Transverse colon (tissue), 4 donors: ENCODE measurements around the gene HIGD1A. TPM values are rescaled to one million over a fixed set of nuclear protein-coding genes. Genes with fewer than 3 reads are reported as not detected.

Experiments used
- DNase-seq: peaks from one replicate; pipeline ENCODE4 v3.0.0-alpha.2; 2019
- H3K27ac ChIP-seq, 4 donors: fragments of 200-600 bp; sonication (generic); 2 replicates each; pipeline ENCODE4 v1.5.1; 2016 to 2018; ENCODE audit warnings: inconsistent platforms in 4 of 4
- H3K27me3 ChIP-seq: fragments of 200-600 bp; sonication (generic); 2 replicates; pipeline ENCODE4 v1.5.1; 2017; ENCODE audit warnings: inconsistent platforms
- H3K36me3 ChIP-seq, 4 donors: fragments of 200-600 bp; sonication (generic); 2 replicates each; pipeline ENCODE4 v1.5.1; 2017 to 2019; ENCODE audit warnings: inconsistent platforms in 4 of 4
- H3K4me1 ChIP-seq, 4 donors: fragments of 200-600 bp; sonication (generic); 2 replicates each; pipeline ENCODE4 v1.5.1; 2017 to 2020; ENCODE audit warnings: inconsistent platforms in 4 of 4
- H3K4me3 ChIP-seq, 4 donors: fragments of 200-600 bp; sonication (generic); 1 replicate in 1 of 4; 2 replicates in 3 of 4; pipeline versions ENCODE4 v1.5.1 to v1.6.1; 2017 to 2019; ENCODE audit warnings: inconsistent platforms in 4 of 4
- H3K9me3 ChIP-seq, 2 donors: fragments of 200-600 bp; sonication (generic); 2 replicates each; pipeline ENCODE4 v1.5.1; 2017 to 2019; ENCODE audit warnings: inconsistent platforms in 2 of 2
- EP300 ChIP-seq: sonication (generic); formaldehyde crosslinking; IDR thresholded peaks from one replicate; pipeline ENCODE4 v1.6.1; 2017; ENCODE audit warnings: antibody characterized with exemption, low read depth
- POLR2A ChIP-seq: fragments of 450-650 bp; IDR thresholded peaks from one replicate; pipeline ENCODE4 v1.6.1; 2016; ENCODE audit warnings: antibody characterized with exemption, mild to moderate bottlenecking, moderate library complexity
- POLR2AphosphoS5 ChIP-seq, 3 donors: sonication (generic); formaldehyde crosslinking; IDR thresholded peaks; one replicate each; pipeline ENCODE4 v1.6.1; 2016; ENCODE audit warnings: antibody characterized with exemption in 3 of 3
- WGBS, 2 donors: methylation state at CpG; one replicate each; pipeline ENCODE4 v1.1.5; 2018; ENCODE audit warnings: low coverage in 1 of 2; 5-methylcytosine and 5-hydroxymethylcytosine counted together
- in situ Hi-C, 4 donors: fragments of 200-750 bp; cut with MboI; loops; one replicate each; pipeline versions ENCODE4 v1.15.0 to v1.15.1; 2017; ENCODE audit warnings: low sequenced_read_pairs in 3 of 4, low pct_ligation_motif_present in 1 of 4, low pct_unique_long_range_greater_than_20kb in 1 of 4
- intact Hi-C: fragments of 100-400 bp; cut with DNase I; formaldehyde crosslinking; loops from one replicate; pipeline ENCODE4 v1.15.1; 2023; ENCODE audit warnings: low total_unique reads
- total RNA-seq, 4 donors: library from RNA; depleted of rRNA; stranded (reverse); fragments of >200 nt; gene quantifications; one replicate each; pipeline ENCODE4 v1.1.0, GENCODE V29; 2016
- TF ChIP-seq, protein P1 (sequence below), 5 experiments: fragments of 200-600 bp in 3 of 5; fragments of 450-650 bp in 2 of 5; sonication (generic) in 3 of 5; IDR thresholded peaks; 1 replicate in 2 of 5; 2 replicates in 3 of 5; pipeline ENCODE4 v1.5.1; 2016 to 2017; ENCODE audit warnings: antibody characterized with exemption in 5 of 5, inconsistent platforms in 3 of 5, mild to moderate bottlenecking in 2 of 5, moderate library complexity in 1 of 5

HIGD1A gene
- total RNA-seq, 4 donors from 2014 or later: 41.4 to 518 (median 379) TPM

DNA sequence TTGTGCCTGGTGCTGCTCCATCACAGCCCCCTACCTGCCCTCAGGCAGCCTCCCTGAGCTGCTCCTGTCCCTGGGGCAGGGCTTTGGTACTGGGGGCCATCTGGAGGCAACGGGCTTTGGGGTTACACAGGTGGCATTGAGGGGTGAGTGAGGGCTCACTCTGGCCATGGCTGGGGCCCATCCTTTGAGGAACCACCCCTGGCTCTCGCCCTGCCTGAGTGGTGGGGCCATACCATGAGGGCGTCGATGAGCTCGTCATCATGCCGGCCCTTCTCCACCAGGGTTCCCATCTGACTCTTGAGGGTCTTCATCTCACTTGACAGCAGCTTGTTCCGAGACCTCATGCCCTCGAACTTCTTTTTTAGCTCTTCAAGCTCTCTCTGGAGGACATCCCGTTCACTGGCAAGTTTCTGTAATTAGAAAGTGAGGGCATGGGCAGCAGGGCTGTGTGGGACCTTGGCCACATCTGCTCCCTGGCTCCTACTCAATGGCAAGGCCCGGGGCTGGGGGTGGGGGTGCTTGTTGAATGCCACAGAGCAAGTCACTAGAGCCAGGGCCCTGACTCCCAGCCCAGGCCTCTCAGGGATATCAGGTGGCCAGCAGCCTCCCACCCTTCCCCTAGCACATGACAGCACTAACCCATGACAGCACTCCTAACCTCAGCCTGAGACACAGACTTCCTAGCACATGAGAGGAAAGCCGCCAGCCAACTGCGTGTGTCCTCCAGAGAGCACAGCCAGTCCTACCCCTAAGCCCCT is 64.7 kb downstream of the HIGD1A start:
- H3K27ac ChIP-seq: no peak overlapping the region
- in situ Hi-C loops (loop anchor here in 2 of 4 donors (10.0 kb wide), 2 partner anchors 85 to 165 kb away; partner anchors contain the start of gene ZBTB47 (in 2 of the 2)), intact Hi-C loops (loop anchor here (10.0 kb wide), 1 partner anchor 155 kb away; the partner anchor contains the start of gene SEC22C)
- DNase-seq: no peak
- H3K4me1 ChIP-seq: no peaks in the 10 kb centered on the region
- TF ChIP-seq POLR2A (no peak), POLR2AphosphoS5 (IDR thresholded peaks at IDR 0.05) (no peak), EP300 (no peak)
- TF ChIP-seq, protein P1, sequence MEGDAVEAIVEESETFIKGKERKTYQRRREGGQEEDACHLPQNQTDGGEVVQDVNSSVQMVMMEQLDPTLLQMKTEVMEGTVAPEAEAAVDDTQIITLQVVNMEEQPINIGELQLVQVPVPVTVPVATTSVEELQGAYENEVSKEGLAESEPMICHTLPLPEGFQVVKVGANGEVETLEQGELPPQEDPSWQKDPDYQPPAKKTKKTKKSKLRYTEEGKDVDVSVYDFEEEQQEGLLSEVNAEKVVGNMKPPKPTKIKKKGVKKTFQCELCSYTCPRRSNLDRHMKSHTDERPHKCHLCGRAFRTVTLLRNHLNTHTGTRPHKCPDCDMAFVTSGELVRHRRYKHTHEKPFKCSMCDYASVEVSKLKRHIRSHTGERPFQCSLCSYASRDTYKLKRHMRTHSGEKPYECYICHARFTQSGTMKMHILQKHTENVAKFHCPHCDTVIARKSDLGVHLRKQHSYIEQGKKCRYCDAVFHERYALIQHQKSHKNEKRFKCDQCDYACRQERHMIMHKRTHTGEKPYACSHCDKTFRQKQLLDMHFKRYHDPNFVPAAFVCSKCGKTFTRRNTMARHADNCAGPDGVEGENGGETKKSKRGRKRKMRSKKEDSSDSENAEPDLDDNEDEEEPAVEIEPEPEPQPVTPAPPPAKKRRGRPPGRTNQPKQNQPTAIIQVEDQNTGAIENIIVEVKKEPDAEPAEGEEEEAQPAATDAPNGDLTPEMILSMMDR (IDR thresholded peaks at IDR 0.05): no peak
- no peaks in the 10 kb centered on the region for H3K36me3 ChIP-seq
- no peaks in the 10 kb centered on the region for H3K9me3 ChIP-seq
- H3K4me3 ChIP-seq: no peak overlapping the region
- H3K27me3 ChIP-seq: no peaks in the 10 kb centered on the region
- 86% methylated on average over 12 of the region's 12 CpGs; no CpG with 5 or more reads in 1 of the 2 donors for WGBS, 2 donors

DNA sequence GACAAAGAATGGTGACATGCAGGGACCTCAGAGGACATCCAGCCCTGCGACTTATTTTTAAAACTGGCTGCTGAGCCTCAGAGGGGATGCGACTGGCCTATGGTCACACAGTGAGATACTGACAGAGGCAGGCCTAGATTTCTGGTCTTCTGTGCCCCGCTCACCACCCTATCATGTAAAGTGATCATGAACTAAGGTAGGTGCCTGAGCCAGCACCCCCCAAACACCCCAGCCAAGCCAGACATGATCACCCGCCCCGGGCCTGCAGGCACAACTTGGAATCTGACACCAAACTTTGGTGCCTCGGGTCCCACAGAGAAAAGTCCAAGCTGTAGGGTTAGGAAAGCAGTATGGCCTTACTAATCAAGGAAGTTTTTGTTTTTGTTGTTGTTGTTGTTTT is 67.8 kb downstream of the HIGD1A start:
- intact Hi-C loops: no loop called here
- DNase-seq: no peak
- Histone ChIP-seq H3K9me3 (no peaks in the 10 kb centered on the region), H3K27ac (no peak overlapping the region), H3K27me3 (no peaks in the 10 kb centered on the region), H3K4me3 (no peak overlapping the region), H3K36me3 (no peaks in the 10 kb centered on the region), H3K4me1 (no peaks in the 10 kb centered on the region)
- whole genome bisulfite sequencing, 2 donors: 90 to 100% methylated on average over 1 to 6 of the region's 6 CpGs
- in situ Hi-C loops: no loop called here
- TF ChIP-seq EP300 (no peak), POLR2AphosphoS5 (IDR thresholded peaks at IDR 0.05) (no peak), POLR2A (no peak)
- TF ChIP-seq, protein P1 (IDR thresholded peaks at IDR 0.05): no peak

DNA sequence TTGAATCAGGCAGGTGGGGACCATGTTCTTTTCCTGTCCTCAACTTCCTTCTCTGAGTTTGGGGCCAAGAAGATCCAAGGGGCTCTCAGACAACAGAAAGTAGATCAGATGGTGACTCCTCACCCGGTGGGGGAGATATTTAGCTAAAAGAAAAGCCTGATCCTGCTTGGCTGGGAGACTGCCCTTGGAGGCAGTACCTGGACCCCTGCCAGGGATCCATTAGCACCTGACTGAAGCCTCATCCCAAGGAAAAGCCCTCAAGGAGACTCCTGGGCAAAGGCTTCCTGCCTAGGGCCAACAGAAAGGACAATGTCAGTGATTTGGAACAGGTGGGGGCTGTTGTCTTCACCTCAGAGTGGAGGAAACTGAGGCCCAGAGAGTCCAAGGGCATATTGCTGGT is 68.2 kb downstream of the HIGD1A start:
- Histone ChIP-seq H3K4me3 (no peak overlapping the region), H3K4me1 (no peaks in the 10 kb centered on the region), H3K36me3 (no peaks in the 10 kb centered on the region), H3K27ac (no peak overlapping the region), H3K27me3 (no peaks in the 10 kb centered on the region), H3K9me3 (no peaks in the 10 kb centered on the region)
- in situ Hi-C loops (no loop called here), intact Hi-C loops (no loop called here)
- 80% methylated on average over 1 of the region's 1 CpG; no CpG with 5 or more reads in 1 of the 2 donors for WGBS, 2 donors
- no peak for DNase-seq
- TF ChIP-seq, protein P1 (IDR thresholded peaks at IDR 0.05): no peak
- TF ChIP-seq POLR2A (no peak), EP300 (no peak), POLR2AphosphoS5 (IDR thresholded peaks at IDR 0.05) (no peak)

DNA sequence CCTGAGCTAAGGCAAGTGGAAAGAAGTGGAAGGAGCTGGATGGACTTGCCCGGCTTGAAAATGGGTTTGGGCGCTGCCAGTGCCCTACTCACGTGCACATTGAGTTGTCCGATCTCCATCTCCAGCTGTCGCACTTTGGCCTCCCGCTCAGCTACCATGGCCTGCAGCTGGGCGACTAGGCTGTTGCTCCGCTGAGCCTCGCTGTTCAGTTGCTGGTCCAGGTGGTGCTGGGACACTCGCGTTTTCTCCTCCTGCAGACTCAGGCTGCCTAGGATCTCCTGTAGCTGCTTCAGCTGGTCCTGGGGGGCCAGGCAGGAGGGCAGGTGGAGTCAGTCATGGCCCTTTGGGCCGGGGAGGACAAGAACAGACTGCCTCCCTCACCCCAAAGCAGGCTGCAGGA is 68.7 kb downstream of the HIGD1A start:
- Histone ChIP-seq H3K4me1 (no peaks in the 10 kb centered on the region), H3K4me3 (no peak overlapping the region), H3K36me3 (no peaks in the 10 kb centered on the region), H3K9me3 (no peaks in the 10 kb centered on the region), H3K27me3 (no peaks in the 10 kb centered on the region), H3K27ac (no peak overlapping the region)
- TF ChIP-seq EP300 (no peak), POLR2A (no peak), POLR2AphosphoS5 (IDR thresholded peaks at IDR 0.05) (no peak)
- TF ChIP-seq, protein P1 (IDR thresholded peaks at IDR 0.05): no peak
- 90 to 93% methylated on average over 3 to 12 of the region's 12 CpGs for WGBS, 2 donors
- intact Hi-C loops: no loop called here
- no peak for DNase-seq
- in situ Hi-C loops: no loop called here
